ENCODE measurements around the gene SETD3.
A peak's percentile ranks its signal among the peaks of the same experiment; 100 is the strongest.

SETD3 gene

DNA sequence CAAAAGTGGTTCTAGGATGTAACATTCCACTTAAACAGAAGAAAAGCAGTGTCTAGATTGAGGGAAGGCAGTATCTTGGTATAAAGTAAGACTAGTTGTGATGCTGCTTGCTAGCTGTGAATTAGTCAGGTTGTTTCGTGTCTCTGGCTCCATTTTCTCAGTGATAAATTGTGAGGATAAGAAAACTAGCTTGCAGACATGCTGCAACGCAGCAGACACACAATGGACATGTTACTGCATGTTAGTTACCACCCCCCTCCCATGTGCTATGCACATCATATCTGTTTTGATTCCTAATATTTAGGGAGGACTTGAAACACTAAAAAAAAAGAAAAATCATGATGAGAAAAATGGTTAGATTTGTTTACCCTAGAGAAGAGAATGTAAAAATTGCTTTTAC lies 3.4 kb upstream of the SETD3 start:
- Histone ChIP-seq H4K20me1 (ENCODE audit: insufficient read depth) (peaks cover 36% of the 10 kb centered on the region), H3K27me3 (ENCODE audit: insufficient read depth, low read depth) (no peaks in the 10 kb centered on the region), H3K4me2 (no peak overlapping the region), H3K36me3 (ENCODE audit: insufficient read depth) (no peaks in the 10 kb centered on the region), H3K79me2 (ENCODE audit: insufficient read depth, low read depth) (peaks cover 85% of the 10 kb centered on the region), H3K4me1 (ENCODE audit: low read depth, poor library complexity, severe bottlenecking) (peaks cover 17% of the 10 kb centered on the region), H3K27ac (no peak overlapping the region), H3K4me3 (IDR thresholded peaks at IDR 0.05; ENCODE audit: insufficient read depth, low read depth, low read length) (no peak overlapping the region), H3K9ac (no peak overlapping the region), H2AFZ (ENCODE audit: low read depth) (no peak overlapping the region)
- TF ChIP-seq, protein P1, sequence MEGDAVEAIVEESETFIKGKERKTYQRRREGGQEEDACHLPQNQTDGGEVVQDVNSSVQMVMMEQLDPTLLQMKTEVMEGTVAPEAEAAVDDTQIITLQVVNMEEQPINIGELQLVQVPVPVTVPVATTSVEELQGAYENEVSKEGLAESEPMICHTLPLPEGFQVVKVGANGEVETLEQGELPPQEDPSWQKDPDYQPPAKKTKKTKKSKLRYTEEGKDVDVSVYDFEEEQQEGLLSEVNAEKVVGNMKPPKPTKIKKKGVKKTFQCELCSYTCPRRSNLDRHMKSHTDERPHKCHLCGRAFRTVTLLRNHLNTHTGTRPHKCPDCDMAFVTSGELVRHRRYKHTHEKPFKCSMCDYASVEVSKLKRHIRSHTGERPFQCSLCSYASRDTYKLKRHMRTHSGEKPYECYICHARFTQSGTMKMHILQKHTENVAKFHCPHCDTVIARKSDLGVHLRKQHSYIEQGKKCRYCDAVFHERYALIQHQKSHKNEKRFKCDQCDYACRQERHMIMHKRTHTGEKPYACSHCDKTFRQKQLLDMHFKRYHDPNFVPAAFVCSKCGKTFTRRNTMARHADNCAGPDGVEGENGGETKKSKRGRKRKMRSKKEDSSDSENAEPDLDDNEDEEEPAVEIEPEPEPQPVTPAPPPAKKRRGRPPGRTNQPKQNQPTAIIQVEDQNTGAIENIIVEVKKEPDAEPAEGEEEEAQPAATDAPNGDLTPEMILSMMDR (conservative IDR thresholded peaks at IDR 0.05; ENCODE audit: low read depth, low read length) = no peak

DNA sequence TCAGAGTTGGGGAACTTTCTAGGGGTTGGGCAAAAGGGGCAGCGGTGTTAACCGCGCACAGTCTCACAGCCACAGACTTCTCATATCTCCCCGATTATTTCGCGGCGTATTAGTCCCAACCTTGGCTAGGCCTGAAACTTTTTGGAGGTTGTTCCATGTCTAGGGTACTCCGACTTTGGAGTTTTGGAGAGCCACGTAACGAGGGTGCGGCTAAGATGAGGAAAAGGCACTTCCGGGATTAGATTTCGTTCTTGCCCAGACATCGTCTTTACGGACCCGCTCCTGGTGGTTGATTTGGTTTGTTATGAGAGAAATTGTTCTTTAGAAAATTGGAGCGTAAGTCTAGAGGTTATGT lies 1.1 kb upstream of the SETD3 start:
- Histone ChIP-seq H3K79me2 (ENCODE audit: insufficient read depth, low read depth) (peaks cover 83% of the 10 kb centered on the region), H3K4me3 (IDR thresholded peaks at IDR 0.05; ENCODE audit: insufficient read depth, low read depth, low read length) (no peak overlapping the region), H3K4me2 (peak overlapping the region; percentile 58), H4K20me1 (ENCODE audit: insufficient read depth) (peaks cover 15% of the 10 kb centered on the region), H3K27me3 (ENCODE audit: insufficient read depth, low read depth) (no peaks in the 10 kb centered on the region), H3K36me3 (ENCODE audit: insufficient read depth) (no peaks in the 10 kb centered on the region), H3K27ac (peak overlapping the region; percentile 64), H2AFZ (ENCODE audit: low read depth) (peak overlapping the region; percentile 47; the same call in 1 of the 2 replicates), H3K9ac (peak overlapping the region; percentile 81), H3K4me1 (ENCODE audit: low read depth, poor library complexity, severe bottlenecking) (peaks cover 23% of the 10 kb centered on the region)
- TF ChIP-seq, protein P1 (conservative IDR thresholded peaks at IDR 0.05; ENCODE audit: low read depth, low read length) = no peak

DNA sequence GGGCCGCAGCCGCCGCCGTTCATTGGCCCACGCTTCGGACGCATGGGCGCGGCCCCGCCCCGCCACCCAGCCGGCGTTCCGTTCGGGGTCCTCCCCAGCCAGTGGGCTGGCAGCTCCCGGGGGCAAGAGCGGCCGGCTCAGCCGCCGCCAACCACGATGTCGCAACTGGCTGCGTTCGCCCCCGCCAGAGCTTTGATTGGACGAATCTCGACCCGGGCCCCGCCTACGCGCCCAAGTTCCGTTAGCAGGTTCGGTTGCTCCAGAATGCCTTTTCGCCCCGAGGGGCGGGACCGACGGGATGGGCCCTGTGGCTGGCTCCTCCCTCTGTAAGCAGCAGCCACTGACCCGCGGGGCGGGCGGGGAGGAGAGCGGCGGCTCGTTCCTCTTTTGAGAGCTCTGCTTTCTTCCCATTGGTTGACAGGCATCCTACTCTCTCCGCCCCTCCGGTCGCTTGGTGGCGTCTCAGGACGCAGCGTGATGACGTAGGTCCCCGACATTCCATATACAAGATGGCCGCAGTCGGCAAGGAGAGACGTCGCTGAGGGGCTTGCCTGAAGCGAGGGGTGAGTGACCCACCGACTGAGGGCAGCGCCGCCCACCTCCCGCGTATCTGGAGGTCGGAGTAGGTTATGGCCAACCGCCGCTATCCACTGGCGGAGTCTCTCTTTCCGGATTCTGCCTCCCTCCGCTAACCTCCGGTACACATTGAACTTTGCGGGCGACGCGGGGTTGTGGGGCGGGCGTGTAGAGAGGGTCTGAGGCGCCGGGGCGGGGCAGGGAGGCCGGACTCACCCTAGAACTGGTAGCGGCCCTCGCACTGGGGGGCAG lies 472 bp upstream of the SETD3 start, which contains the start of gene CCNK:
TSS of gene CCNK (plus strand) at position 493 of the 828 bp plus-strand sequence. CDS start 11,269 bp downstream, outside the sequence.
- H3K4me1 ChIP-seq (ENCODE audit: low read depth, poor library complexity, severe bottlenecking) = peaks cover 23% of the 10 kb centered on the region
- H4K20me1 ChIP-seq (ENCODE audit: insufficient read depth) = peaks cover 15% of the 10 kb centered on the region
- TF ChIP-seq, protein P1 (conservative IDR thresholded peaks at IDR 0.05; ENCODE audit: low read depth, low read length) = no peak
- peak within 1 kb of the TSS; percentile 81 for H3K9ac ChIP-seq
- peak within 1 kb of the TSS; percentile 62 for H2AFZ ChIP-seq (ENCODE audit: low read depth)
- peaks cover 83% of the 10 kb centered on the region for H3K79me2 ChIP-seq (ENCODE audit: insufficient read depth, low read depth)
- H3K36me3 ChIP-seq (ENCODE audit: insufficient read depth) = no peaks in the 10 kb centered on the region
- H3K4me3 ChIP-seq (IDR thresholded peaks at IDR 0.05; ENCODE audit: insufficient read depth, low read depth, low read length) = no peak within 1 kb of the TSS
- peak within 1 kb of the TSS; percentile 58 for H3K4me2 ChIP-seq
- no peaks in the 10 kb centered on the region for H3K27me3 ChIP-seq (ENCODE audit: insufficient read depth, low read depth)
- peak within 1 kb of the TSS; percentile 64 for H3K27ac ChIP-seq

DNA sequence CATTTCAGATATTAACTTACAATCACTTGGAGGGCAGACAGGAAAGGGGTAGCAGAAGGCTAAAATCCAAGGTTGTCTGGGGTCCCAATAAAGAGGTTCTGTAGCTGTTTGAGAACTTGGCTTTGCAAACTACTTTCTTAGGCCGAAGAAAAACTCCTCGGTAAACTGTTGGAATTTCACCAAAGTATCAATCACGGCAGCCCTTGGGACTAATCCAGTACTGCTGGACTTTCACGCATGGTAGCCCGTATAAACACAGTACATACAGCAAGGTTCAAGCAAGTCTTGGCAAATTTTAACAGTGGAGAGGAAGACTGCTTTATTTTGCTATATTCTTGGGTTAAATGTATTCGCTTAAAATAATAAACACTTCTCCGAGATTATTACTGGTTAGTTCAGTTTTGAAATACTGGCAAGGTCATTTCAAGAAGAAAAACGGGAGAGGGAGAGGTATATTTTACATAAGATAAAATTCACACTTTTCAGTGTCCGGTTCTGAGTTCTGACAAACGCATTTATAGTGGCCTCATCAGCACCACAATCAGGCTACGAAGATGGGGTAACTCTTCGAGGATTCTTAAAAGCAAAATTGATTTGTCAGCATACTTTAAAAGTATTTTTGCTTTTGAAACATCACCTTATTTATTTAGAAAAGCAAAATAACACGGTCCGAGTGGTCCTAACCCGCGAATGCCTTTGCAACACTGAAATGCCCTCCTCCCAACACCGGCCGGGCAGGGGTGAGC lies 1.3 kb downstream of the SETD3 start:
- Histone ChIP-seq H3K27ac (no peak overlapping the region), H3K4me1 (ENCODE audit: low read depth, poor library complexity, severe bottlenecking) (peaks cover 23% of the 10 kb centered on the region), H3K27me3 (ENCODE audit: insufficient read depth, low read depth) (no peaks in the 10 kb centered on the region), H4K20me1 (ENCODE audit: insufficient read depth) (peaks cover 5% of the 10 kb centered on the region), H3K79me2 (ENCODE audit: insufficient read depth, low read depth) (peaks cover 83% of the 10 kb centered on the region), H3K4me2 (peak overlapping the region; percentile 94), H3K36me3 (ENCODE audit: insufficient read depth) (no peaks in the 10 kb centered on the region), H2AFZ (ENCODE audit: low read depth) (peak overlapping the region; percentile 62), H3K4me3 (IDR thresholded peaks at IDR 0.05; ENCODE audit: insufficient read depth, low read depth, low read length) (no peak overlapping the region), H3K9ac (peak overlapping the region; percentile 49; the same call in 1 of the 2 replicates)
- TF ChIP-seq, protein P1 (conservative IDR thresholded peaks at IDR 0.05; ENCODE audit: low read depth, low read length) = no peak

Data from KMS-11 (cell line).